Activated CD4-positive, CD25-positive, alpha-beta regulatory T cell treated with anti-CD3 and anti-CD28 coated beads, Interleukin-2, amount 50 U/mL, for 24 hours (primary cell): ENCODE results near the gene LTF.

Experiments used
- ATAC-seq, 2 donors: fragments of 150-1000 bp; cut with Tn5 transposase; one replicate each; pipeline ENCODE4 v1.10.0; 2021; ENCODE audit warnings: mild to moderate bottlenecking in 1 of 2, moderate library complexity in 1 of 2

LTF gene

DNA sequence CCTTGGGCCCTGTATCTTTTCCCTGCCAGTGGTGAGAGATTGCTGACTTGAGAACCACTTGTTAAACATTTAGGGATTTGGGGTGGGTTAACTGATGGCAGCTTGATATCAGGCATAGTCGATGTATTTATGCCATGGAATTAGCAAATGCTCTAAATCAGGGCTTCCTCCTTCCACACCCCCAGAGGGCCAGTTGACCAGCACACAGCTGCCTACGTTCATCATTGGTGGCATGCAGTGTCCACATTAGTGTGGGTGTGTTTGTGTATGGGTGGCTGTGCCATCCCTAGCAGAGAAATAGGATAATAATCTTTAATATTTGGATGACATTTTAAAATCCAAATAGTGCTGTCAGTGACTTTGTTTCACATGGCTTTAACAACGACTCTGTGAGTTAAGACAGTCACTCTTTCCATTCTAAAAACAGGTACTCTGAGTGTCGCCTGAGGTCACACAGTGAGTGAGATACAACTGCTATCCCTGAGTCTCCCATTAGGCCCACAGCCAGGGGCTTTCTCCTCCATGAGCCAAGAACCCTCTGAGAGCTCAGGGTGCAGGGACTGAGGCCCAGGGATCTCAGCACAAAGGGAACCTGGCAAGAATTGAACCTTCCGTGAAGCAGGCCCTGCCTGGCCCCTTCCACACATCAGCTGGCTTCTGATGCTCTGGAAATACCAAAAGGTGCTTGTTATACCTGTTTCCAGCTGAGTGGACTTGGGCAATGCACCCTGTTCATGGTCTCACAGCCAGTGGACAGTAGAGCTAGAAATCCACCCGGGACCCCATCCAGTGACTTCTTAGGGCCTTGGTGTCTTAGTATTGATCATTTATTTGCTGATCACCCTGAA is 4.3 kb upstream of the LTF start:
- ATAC-seq = no peak

DNA sequence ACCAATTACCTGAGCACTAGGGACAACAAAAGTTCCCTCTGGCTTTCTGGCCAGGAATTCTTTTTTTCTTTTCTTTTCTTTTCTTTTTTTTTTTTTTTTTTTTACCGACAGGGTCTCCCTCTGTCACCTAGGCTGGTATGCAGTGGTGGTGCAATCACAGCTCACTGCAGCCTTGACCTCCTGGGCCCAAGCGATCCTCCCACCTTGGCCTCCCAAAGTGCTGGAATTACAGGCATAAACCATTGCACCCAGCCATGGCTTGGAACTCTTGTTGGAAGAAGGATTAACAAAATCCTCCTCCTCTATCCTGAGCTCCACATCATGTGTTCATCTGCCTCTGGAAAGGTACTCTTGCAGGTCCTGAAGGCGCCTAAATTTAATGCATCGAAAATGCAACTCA is 2.9 kb upstream of the LTF start:
- ATAC-seq = no peak

DNA sequence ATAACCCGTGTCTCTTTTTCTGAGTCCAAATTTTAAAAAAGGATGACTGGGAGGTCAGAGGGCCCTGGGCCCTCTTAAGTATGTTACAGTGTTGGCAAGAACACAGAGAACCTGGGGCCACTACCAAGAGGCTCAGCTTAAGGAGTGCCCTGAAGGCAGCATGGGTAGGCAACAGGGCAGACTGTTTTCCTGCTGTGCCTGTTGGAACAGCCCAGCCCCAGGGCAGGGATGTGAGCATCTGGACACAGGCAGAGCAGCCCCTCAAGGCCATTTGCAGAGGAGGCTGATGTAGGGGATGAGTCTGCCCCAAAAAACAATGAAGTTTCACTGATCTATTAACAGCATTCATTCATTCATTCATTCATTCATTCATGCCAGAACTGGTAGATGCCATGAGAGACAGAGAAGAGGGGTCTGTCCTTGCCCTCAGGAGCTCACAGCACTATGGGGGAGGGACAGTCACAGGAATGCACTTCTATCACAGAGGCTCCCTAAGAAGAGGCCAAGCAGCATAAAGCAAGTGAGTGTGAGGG is 2.2 kb upstream of the LTF start:
- ATAC-seq = no peak

DNA sequence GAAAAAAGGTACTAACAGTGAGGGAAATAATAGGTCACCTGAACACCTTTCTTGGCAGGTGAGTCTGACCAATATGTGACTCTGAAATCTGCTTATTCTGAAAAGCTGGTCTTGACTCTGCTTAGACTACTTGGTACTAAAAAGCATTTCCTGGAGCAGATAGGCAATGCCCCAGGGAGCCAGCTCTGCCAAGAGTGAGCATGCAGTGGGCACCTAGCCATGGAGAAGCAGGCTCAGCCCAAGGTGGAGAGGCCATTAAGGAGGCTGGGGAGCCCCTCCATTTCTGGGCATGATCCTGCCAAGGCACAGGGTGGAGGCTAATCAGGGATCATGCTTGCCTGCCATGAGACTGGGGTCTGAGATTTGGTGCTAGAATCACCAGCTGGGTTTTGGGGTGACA is 1.6 kb upstream of the LTF start:
- no peak for ATAC-seq

DNA sequence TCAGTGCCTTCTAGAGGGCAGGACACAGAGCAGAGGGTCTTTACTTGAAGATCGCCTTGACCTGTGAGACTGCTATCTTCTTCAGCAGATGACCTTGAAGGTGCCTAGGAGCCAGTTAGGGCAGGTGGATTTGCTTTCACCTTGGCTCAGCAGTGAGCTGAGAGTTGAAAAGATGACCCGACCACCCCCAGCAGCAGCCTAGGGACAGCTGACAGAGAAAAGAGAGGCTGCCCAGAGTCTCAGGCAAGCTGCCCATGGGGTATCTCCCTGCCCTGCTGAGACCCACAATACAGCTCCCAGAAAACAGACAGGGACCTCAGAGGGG is 453 bp upstream of the LTF start:
- no peak for ATAC-seq

DNA sequence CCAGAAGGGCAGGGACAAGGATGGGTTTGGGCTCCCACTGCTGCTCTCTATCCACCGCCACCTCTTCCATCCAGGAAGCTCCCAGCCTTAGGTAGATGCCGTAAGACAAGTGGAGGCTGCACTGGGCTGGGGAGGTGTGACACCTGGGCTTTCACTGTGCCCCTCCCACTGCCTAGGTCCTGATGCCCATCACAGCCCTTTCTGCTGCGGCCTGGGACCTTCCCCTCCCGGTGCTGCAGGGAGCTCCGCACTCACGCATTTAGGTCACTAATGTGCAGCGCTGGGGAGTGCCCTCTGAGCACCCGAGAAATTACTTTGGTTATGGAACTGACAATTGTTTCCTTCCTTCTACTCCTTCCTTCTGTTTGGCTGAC is 850 bp downstream of the LTF start:
- no peak for ATAC-seq

DNA sequence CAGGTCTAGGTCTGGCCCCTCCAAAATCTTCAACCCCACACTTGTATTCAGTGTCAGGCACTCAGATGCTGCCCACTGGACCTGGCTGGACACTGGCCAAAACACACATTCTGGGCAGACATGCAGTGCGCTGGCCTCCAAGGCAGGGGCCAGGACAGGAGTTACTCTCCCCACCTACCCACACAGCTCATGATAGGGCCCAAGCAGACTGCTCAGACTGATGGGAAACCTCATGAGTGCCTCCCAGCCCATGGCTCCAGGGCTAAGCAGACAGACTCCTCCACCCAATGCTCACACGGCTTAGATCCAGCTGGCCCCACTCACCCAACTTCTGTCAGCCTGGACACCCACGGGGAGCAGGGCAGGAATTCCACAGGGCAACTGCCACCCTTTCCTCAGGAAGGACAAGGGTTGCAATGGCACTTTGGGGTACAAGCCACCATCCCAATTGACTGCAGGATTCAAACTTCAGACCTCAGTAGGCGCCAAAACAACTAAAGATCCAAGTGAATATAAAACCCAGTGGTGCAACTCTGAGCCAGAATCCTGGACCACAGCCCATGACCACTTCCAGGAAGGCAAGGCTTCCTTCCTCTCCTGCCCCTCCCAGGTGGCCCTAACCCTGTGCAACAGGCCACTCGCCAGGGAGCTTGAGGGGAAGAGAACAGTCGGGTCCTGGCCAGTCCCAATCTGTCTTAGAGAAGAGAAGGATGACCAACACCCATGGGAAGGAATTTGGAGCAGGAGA is 1.4 kb downstream of the LTF start:
- no peak for ATAC-seq

DNA sequence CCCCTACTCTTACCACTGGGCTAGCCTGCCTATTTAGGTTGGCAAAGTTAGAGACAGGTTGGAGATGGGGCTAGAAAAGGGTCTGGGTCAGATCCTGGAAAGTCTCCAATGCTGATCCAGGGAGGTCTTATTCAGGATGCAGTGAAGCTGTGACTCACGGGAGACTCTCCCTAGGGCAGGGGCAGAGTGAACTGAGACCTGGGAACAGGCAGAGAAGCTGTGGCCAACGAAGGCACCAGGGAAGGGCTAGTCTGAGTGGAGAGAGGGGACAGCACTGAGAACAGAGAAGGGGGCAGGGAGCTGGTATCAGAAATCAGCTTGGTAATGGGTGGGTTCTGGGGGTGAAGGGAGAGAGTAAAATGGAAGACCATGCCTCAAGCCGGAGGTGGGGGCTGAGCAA is 2.2 kb downstream of the LTF start:
- ATAC-seq = no peak

DNA sequence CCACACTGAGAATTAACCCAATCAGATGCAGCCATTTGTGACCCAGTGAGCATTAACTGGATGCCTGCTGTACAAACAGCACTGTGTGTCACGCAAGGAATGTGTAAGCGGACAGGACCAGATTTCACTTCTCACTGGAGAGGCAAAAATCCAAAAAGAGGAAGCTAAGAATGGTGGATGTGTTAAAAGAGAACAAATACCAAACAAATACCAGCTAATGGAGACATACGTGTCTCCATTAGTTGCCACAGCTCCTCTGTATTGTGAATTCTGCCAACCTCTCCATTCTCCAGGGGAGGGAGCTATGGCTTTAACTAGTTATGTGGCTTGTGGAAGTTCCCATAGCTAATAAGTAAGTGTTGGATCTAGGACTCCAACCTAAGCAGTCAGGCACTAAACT is 2.6 kb downstream of the LTF start:
- ATAC-seq = no peak

DNA sequence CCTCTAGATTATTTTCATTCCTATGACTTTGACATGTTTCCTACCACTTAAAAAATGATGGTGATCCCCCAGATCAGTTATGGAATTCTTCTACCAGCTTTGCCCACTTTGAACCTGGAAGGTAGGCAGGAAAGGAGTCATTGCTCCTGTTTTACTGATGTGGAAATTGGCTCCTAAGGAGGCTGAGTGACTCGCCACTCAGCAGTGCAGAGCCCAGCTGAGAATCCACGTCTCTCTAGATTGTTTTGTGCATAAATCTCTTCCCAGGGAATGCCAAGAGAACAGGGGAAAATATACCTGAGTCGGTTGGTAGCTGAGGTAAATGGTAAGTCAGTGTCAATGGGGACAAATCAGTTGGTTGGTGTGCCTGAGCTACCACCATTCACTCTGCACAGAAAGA is 4.7 kb downstream of the LTF start:
- ATAC-seq = no peak

DNA sequence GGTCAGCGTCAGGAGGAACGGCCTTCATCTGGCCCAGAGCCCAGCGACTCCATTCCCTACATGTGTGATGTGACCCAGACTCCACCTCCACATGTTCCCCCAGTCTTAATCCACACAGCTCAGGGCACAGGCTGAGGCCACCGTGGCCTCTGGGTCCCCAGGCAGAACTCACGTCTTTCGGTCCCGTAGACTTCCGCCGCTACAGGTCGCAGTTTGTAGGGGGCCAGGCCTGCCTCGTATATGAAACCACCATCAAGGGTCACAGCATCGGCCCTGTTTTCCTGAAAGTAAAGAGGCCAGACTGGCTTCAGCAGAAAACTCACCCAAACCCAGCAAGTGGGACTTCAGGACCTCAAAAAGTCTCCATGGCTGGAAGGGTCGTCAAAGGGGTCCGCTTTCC is 8.6 kb downstream of the LTF start:
- ATAC-seq = no peak

DNA sequence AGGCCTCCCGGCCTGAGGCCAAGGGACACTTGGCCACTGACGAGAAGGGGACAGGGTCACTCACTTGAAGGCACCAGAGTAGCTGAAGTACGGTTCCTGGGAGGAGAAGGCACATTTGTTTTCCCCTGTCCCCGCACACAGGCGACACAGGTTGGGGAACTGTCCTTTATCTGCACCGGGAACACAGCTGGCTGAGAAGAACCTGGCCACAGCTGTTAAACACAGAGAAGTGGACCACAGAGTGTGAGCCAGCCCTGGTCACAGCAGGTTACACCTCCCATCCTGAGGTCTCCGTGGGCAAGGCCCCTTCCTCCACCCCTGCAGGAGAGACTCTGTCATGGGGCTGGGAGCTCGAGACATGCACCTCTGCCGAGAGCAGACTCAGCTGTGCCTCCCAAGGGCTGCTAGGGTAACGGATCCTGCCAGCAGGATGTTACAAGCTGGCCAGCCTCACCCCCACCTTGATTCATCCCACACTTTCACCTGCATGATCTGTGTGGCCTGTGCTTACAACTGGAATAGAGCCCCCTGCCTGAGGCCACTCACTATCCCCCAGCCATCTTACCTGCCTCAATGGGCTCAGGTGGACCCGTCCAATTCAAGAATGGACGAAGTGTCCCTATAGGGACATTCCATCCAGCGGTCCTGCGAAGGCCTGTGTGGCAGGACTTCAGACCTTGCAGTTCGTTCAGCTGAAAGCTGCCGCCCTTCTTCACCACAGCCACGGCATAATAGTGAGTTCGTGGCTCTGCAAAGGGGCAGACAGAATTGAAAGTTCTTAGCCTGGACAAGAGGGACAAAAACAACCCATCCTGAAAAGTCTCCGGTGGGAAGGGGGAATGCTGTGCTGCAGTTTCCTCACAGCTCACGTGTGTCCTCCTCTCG is 9.2 kb downstream of the LTF start:
- ATAC-seq = no peak

DNA sequence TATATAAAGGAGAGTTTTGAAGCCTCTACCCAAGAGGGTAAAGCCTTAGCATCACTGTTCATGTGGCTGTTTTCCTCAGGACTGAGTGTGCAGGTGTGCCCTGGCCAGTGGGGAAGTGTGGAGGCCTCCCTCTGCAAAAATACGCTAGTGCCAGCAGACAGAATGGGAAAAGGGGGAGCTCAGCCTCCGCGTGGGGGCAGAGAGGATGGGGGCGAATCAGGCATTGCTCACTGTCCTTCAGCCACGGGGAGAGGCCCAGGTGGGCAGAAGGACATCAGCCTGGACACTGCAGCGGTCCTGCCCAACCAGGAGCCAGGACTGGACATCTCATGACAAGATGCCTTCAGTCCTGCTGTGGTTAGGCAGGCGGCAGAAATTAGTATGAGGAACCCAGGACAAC is 10.1 kb downstream of the LTF start:
- ATAC-seq = no peak

DNA sequence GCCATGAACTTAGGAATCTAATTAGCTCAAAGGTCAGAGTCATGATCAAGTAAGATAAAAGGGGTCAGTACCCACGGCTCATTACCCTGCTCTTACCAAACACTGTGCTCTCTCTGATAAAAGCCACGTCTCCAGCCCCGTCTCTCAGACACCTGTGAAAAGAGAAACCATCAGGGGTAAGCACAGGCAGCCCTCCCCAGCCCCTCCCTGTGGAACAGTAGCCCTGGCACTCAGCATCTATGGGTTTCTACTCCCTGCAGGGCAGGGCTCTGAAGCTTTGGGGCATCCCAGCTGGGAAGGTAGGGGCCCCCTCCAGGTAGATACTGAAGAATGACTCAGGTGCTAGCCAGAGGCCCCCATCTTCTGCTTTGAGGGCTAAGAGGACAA is 10.5 kb downstream of the LTF start:
- no peak for ATAC-seq

DNA sequence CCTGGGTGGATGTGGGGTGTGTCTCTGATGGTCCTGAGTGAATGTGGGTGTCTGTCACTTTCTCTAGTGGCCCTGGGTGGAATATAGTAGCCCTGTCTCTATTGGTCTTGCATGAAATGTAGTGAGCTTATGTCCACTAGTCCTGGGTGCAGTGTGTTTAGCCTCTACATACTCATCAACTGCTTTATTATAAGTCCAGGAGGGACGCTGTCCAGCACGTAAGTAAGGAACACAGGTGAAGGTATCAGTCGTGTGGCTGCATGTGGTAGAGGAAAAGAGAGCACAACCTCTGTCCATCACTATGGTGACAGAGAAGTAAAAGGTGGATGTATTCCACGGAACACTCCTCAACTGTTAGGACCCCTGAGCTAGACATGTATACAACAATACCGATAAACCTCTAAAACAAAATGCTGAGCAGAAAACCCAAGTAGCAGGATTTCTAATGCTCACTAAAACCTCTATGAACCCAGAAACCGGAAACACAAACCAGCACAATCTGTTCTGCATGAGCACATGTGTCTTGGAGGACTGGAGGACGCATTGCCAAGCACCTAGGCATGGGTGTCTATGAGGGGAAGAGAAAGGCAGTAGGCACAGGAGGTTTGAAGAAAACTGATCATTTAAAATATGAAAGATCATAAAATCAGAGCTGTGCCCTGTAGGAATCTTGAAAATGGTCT is 11.0 kb downstream of the LTF start:
- no peak for ATAC-seq

DNA sequence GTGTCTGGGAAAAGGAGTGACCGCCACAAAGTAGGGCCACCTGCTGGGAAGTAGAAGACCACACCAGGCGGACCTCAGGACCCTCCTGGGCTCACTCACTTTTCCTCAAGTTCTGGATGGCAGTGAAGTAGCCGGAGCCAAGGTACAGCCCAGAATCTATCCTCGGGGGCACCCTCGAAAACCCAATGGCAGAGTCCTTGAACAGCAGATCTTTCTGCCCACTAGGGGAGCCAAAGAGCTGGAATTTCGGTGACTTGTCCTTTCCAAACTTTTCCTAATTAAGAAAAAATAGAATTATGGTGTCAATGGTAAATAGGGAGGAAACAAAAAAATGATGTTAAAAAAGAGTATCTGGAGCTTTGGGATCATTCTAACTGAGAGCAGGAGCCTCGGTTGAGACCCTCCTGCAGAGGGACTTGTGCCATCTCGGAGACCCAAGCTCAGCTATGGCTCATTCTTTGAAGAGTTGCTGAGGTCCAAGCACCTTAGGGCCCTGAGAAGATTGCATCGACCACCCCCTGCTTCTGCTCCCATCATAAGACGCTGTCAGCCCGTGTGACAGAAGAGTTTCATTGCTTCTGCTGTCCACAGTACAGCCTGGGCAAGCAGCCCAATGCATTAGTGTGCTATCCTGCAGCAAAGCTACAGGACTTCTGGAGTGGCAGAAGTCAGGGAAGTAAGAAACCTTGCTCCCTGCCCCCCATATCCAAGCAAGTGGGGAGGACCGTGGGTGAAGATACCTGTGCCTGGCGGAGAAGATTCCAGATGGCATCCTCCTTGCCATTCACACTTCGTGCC is 14.8 kb downstream of the LTF start:
- no peak for ATAC-seq

DNA sequence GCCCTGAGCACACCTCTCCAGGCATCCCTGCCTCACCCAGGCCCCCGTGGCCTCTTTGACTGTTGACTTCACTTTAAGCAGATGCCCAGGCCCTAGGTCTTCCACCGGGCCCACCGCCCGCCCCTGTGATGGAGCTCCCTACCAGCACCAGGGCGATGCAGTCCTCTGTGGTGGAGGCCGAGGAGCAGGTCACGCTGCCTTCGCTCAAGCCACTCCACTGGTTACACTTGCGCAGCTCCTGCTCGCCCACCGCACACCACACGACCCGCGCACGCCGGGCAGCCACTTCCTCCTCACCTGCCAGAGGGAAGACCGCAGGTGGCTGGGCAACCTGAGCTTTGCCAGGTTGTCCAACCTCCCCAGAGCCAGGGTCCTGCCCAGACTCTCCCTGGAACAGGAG is 16.0 kb downstream of the LTF start:
- no peak for ATAC-seq

DNA sequence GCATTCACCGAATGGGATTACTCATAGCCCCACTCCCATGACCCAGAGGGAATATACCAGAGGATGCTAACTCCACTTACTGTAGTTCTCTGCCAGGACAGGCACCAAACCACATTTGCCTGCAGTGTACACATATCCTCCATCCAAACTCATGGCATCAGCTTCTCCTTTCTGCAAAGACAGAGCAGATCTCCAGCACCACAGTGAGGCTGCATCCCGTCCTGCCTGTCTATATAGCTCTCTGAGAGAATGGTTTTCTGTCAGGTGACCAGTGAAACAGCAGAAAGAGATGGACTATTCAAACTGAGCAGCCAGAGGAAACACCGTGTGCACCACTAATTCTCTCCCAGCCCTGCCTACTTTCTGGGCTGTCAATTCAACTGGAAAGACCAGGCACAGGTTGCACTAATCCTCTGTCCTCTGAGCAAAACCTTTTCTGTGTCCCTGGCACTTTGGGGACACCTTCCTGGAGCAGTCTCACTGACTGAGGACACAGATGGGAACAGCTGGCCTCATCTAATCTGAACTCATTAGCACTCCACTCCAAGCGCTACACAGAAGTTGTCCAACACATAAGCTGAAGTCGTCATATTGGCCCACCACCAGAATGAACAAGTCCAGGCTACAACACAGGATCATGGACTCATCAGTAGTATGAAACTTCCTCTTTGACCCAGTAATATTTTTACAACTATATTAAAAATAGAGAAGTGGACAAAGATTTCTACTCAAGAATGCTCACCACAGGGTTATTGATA is 17.3 kb downstream of the LTF start:
- no peak for ATAC-seq

DNA sequence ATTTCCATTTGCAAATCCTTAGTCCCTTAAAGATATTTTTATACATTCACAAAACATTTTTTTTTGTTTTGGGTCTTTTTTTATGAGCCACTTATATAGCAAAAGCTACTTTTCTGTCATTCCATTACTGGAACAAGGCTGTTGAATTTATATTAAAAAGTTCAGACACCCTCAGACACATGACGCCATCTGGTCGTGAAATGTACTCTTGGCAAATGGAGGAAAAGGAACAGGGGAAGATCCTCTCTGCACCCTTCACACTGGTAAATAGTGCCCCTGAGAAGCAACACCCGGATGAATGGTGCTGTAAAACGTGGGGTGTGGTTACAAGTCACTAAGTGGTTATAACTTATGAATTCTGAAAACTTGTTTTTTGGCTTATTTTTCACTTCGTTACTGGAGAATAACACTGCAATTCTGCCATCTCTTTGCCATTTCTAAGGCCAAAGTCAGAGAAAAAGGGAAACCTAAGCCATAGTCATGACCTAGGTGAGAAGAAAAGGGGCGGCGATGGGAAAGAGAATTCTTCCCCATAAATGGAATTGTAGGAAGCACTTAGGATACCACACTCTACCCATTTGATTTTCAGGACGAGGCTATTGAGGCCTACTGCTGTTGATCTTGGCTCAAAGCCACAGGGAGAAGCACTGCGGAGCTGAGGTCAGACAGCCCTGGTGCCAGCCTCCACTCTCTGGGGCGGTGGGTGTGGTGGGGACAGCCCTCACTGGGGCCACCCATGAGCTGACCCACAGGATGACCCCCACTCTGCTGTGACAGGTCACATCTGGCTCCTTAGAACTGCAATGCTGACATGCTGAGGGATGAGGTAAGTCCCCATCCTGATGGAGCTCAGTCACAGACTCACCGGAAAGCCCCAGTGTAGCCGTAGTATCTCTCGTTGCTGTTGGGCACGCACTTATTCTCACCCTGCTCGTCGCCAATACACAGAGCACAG is 21.9 kb downstream of the LTF start:
- ATAC-seq = no peak
